ENCODE results near the gene SMIM1. TPM values are rescaled to one million over a fixed set of nuclear protein-coding genes. Genes with fewer than 3 reads are reported as not detected.

The SMIM1 gene
- total and polyA plus RNA-seq, 9 of the 15 experiments (the other 6 are each of a cell fraction or from before 2014, with no cell fraction given) = 2.3 to 125 (median 24.3) TPM

DNA sequence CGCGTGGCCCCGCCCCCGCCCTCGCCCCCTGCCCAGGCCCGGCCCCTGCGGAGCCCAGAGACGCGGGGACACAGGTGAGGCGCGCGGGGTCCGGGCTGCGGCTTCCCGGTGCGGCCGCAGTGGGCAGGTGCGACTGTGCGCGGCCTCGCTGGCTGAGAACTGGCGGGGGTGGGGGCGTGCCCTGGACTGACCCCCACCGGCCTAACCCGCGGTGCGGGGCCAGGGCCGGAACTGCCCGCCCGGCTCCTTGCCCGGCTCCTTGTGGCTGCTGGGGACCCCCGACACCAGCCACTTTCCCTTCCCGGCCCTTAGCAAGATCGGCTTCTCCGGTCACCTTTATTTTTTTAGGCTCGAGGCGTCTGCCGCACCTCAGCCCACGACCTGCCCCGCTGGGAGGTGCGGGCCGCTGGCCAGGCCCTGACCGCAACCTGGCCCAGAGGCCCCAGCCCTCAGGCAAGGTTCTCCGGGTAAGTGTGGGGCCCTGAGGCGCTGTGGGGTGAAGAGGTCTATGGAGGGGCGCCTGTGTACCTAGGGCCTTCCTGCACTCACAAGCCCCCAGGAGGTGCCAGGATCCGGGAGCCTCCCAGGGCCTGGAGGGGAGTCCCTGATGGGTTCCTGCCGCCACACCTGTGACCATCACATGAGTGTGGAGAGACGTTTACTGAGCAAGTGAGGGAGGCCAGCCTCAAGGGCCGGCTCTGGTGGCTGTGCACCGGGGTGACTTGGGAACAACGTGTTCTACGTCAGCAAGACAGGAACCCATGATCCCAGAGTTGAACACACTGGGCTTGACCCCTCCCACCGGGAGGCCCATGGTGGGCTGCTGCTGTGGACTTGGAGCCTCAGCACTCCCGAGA is at the start of gene SMIM1 (continued):
- TF ChIP-seq YY1 (IDR thresholded peaks at IDR 0.05; ENCODE audit: borderline replicate concordance in 1 of 3, control insufficient read depth in 1 of 3, extremely low read depth in 1 of 3, insufficient read depth in 3 of 3, insufficient read length in 1 of 3, insufficient replicate concordance in 2 of 3, low read depth in 1 of 3, low read length in 2 of 3) = no peak
- no peak for TF ChIP-seq U2AF2 (optimal IDR thresholded peaks at IDR 0.05; ENCODE audit: low read depth, low read length)
- TF ChIP-seq, protein P1, sequence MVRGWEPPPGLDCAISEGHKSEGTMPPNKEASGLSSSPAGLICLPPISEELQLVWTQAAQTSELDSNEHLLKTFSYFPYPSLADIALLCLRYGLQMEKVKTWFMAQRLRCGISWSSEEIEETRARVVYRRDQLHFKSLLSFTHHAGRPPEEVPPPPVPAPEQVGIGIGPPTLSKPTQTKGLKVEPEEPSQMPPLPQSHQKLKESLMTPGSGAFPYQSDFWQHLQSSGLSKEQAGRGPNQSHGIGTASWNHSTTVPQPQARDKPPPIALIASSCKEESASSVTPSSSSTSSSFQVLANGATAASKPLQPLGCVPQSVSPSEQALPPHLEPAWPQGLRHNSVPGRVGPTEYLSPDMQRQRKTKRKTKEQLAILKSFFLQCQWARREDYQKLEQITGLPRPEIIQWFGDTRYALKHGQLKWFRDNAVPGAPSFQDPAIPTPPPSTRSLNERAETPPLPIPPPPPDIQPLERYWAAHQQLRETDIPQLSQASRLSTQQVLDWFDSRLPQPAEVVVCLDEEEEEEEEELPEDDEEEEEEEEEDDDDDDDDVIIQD (CRISPR knock-in tag; IDR thresholded peaks at IDR 0.05) = no peak
- TF ChIP-seq BCOR (IDR thresholded peaks at IDR 0.05) = no peak
- no peak for TF ChIP-seq RUNX1 (IDR thresholded peaks at IDR 0.05; ENCODE audit: low read depth)
- no peak for TF ChIP-seq MCM5 (IDR thresholded peaks at IDR 0.05; ENCODE audit: low read depth)
- no peak; the same call in 1 of the 2 replicates for TF ChIP-seq E2F3 (CRISPR knock-in tag; IDR thresholded peaks at IDR 0.05)
- TF ChIP-seq KLF10 (CRISPR knock-in tag; IDR thresholded peaks at IDR 0.05) = no peak
- no peak for TF ChIP-seq THRAP3 (IDR thresholded peaks at IDR 0.05; ENCODE audit: borderline replicate concordance)
- no peak for TF ChIP-seq PRMT5 (CRISPR knock-in tag; IDR thresholded peaks at IDR 0.05)
- TF ChIP-seq, protein P2, sequence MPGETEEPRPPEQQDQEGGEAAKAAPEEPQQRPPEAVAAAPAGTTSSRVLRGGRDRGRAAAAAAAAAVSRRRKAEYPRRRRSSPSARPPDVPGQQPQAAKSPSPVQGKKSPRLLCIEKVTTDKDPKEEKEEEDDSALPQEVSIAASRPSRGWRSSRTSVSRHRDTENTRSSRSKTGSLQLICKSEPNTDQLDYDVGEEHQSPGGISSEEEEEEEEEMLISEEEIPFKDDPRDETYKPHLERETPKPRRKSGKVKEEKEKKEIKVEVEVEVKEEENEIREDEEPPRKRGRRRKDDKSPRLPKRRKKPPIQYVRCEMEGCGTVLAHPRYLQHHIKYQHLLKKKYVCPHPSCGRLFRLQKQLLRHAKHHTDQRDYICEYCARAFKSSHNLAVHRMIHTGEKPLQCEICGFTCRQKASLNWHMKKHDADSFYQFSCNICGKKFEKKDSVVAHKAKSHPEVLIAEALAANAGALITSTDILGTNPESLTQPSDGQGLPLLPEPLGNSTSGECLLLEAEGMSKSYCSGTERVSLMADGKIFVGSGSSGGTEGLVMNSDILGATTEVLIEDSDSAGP (CRISPR knock-in tag; IDR thresholded peaks at IDR 0.05) = no peak
- TF ChIP-seq ZBTB1 (CRISPR knock-in tag; IDR thresholded peaks at IDR 0.05; ENCODE audit: borderline replicate concordance, low read depth) = peak; percentile 52; the same call in 1 of the 2 replicates
- no peak for TF ChIP-seq CBX5 (IDR thresholded peaks at IDR 0.05; ENCODE audit: borderline replicate concordance, low read depth)
- TF ChIP-seq NR2F6 (CRISPR knock-in tag; IDR thresholded peaks at IDR 0.05) = no peak
- no peak for TF ChIP-seq ESRRB (CRISPR knock-in tag; IDR thresholded peaks at IDR 0.05; ENCODE audit: borderline replicate concordance)
- peak; percentile 8; the same call in 1 of the 2 replicates for TF ChIP-seq ZNF583 (CRISPR knock-in tag; IDR thresholded peaks at IDR 0.05)
- TF ChIP-seq HDAC6 (IDR thresholded peaks at IDR 0.05; ENCODE audit: low read depth, low read length) = no peak
- peak; percentile 52 to 61; a peak in 3 of 4 replicates for TF ChIP-seq MAZ (CRISPR knock-in tag; conservative IDR thresholded peaks at IDR 0.05 in 1 of 2, IDR thresholded peaks at IDR 0.05 in 1 of 2)
- TF ChIP-seq TRIM25 (IDR thresholded peaks at IDR 0.05; ENCODE audit: borderline replicate concordance) = no peak
- no peak for TF ChIP-seq TRIM28 (IDR thresholded peaks at IDR 0.05)
- TF ChIP-seq PTBP1 (IDR thresholded peaks at IDR 0.05; ENCODE audit: low read depth, low read length) = 0 out of 2 replicates have a peak, but pooled peaks have one; percentile 43
